GM19035 (cell line): Measurements from ENCODE around the gene OSTF1.

Experiments used
- ATAC-seq: cut with Tn5 transposase; IDR thresholded peaks from one replicate; pipeline ENCODE4 v1.9.1; 2021; ENCODE audit not compliant: unreplicated experiment

The OSTF1 gene

DNA sequence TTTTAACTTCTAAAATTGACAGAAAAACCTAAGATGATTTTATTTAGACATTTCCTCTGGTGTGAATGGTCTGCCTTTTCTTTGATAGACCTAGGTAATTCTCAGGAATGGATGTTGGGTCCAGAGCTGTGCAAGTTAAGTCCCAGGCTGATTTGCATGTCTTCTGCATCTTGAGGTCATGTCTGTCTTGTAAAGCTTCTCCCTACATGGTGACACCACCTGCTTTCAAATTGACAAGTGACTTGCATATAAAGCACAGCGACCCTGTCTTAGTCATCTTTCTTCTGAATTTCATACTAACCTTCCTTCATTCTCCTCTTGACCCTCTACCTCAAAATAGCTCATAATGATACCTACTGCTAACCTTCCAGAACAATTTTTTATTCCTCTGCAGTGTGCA, 29.2 kb downstream of the OSTF1 start:
- ATAC-seq: no peak

DNA sequence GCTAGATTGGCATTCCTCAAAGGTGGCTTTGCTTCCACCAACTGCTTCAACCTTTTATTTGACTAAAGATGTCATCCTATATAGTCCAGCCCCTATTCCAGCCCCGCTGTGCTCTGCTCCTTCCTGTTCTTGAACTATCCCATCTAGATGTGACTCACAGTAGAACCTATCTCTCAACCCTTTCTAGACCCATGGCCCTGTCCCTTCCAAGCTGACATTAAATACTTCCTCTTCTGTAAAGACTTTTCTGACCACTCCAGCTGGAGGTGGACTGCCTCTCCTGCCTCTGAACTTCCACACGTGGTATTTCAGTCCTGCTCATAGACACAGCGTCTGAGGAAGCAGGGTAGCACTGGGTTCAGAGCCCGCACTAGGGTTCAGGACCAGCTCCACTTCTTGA, 32.4 kb downstream of the OSTF1 start:
- no peak for ATAC-seq

DNA sequence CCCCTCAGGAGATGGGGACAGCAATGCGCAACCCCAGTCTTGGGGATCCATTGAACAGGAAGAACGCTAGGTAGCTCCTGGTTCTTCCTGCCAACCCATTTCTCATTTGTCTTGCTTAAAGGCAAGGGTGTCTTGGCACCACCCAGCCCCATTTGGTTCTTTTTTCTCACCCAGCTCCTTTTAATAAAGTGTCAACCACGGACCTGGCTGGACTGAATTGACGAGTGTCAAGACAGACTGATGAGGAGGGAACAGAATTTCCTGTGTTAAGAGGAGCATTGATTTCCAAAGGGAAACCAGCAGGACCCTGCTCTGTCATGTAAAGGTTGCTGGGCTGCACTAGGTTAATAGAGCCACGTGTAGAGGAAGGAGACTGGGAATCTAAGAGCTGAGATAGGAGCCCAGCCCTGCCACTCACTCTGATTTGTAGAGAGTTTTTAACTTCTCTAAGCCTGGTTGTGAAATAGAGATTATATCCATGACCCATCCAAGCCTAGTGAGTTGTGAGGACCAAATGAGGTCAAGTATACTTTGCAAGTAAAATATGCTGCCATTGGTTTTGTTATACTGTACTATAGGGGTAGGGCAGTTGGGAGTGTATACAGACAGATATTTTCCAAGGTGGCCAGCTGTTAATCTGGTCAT, 33.7 kb downstream of the OSTF1 start:
- ATAC-seq: no peak

DNA sequence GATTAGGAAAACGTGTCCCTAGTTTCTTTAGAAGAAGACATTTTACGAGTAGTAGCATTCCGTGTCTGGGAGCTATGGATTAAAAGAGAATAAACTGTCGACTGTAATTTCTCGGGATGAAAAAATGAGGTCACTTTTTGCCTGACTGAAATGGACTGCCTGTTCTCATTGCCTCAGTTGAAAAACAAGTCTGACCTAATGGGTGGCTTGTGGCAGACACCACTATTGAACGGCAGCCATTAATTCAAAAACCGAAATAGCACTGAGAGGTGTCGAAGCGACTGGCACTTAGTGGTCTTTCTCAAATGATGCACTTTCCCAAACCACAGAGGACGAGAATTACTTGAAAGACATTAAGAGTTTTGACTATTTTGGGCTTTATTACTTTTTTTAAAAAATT, 35.4 kb downstream of the OSTF1 start:
- no peak for ATAC-seq

DNA sequence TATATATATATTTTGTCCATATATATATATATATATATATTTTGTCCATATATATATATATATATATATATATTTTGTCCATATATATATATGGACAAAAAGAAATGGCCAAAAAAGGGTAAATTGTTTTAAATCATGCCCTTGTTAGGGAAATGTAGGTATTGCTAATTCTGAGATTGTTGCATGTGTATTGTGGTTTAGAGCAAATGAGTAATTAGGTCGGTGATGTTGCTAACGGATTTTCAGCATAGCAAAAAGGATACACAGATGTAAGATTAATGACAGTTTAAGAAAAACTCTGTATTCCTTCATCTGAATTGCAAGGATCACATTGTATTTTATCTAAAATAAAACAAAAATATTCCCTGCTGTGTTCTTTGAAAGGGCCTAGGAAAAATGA, 40.2 kb downstream of the OSTF1 start:
- ATAC-seq: no peak

DNA sequence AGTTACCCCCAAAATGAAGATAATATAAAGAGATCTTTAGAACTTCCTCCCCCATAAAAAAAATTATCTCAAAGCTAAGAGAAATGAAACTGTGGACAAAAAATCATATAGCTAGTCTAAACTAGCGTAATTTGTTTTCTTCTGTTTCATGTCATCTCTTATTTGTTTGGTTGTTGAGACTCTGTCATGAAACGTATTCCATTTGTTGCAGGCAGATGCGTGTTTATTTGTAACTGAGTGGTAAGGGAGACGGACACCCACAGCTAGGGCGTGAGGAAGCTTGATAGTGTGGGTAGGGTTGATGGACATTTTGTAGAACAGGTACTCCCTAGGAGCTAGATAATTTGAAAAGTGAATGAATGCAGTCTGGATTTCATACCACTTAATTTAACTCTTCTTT, 41.9 kb downstream of the OSTF1 start:
- no peak for ATAC-seq

DNA sequence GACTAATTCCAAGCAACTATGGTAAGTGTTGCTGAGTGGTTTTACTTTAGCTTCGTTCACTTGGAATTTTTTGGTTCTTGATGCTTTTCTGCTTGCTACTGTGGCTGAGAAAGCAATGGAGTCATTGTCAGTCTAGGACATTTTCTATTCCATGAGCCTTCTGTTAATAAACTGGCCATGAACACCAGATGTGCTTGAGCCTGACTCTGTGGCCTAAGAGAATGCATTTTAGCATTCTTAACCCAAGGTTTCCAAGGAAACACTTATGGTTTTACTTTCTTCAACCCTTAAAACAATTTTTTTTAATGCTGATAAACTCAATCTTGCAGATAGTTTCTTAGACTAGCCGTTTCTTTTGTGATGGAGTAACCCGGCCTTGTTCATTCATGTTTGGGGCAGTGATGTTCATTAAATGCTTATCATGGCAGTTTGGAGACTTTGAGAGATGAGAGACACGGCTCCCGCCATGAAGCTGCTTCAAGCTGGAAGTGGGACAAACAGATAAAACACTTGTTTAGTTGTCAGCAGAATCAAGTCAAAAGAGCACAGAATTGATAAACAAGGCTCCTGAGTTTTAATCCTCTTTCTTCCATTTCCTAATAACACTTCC, 42.4 kb downstream of the OSTF1 start:
- ATAC-seq: no peak

DNA sequence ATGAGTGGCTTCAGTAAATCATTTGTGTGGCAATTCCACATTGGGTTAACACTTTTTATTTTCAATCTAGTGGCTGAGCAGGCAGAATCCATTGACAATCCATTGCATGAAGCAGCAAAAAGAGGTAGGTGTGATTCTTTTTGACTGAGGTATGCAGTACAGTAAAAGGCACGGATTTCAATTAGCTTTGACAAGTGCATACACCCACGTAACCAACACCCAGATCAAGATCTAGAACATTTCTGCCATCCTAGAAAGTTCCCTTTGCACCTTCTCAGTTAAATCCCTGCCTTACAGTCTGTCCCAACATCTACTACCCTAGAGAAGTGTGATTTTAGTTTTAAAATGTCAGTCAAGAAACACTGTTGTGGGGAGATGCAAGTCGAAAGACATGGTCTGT, 43.4 kb downstream of the OSTF1 start:
- no peak for ATAC-seq

DNA sequence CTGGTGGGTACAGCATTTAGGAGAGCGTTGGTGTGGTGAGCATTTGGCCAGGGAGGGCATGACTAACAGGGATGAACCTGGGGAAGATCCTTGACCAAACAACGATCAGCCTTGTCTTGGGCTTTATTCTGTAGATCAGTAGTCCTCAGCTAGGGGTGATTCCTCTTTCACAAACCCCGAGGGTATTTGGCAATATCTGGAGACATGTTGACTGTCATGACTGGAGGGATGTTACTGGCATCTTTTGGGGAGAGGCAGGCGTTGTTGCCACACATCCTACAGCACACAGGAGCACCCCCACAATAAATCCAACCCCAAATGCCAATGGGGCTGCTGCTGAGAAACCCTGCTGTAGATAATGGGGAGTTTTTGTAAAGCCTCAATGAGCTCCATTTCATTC, 43.9 kb downstream of the OSTF1 start:
- no peak for ATAC-seq

DNA sequence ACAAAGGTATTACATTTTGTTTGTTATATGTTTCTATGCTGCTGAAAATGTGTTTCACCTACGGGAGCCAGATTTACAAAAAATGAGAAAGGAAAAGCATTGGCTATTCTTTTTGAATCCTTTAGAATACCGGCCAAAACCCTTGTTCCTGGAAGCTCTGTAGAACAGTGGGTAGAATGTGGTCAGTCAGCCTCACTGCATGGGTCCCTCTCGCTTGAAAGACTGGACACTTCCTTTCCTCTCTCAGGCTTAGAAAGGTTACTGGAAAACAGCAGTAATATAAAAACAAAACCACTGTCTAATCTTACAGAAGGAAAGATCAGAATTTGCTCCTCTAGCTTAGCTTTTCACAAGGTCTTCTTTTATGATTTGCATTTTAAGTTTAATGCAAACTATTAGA, 45.1 kb downstream of the OSTF1 start:
- no peak for ATAC-seq

DNA sequence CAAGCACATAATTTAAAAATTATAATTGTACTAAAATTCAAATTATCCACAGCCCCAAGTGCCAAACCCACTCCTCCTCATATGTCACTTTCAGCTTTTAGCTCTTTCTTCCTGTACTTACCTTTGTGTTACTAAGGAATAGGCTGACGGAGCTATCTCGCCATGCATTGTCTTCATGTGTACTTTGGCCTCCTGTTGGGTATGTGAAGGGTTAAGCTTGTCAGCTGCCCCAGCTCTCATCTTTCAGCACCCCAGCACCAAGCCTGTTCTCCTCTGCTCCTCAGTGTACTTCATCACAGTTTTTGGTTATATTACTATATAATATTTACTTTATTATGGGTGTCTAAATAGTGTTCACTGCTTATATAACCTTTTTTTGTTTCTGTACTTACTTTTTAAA, 46.2 kb downstream of the OSTF1 start:
- ATAC-seq: no peak

DNA sequence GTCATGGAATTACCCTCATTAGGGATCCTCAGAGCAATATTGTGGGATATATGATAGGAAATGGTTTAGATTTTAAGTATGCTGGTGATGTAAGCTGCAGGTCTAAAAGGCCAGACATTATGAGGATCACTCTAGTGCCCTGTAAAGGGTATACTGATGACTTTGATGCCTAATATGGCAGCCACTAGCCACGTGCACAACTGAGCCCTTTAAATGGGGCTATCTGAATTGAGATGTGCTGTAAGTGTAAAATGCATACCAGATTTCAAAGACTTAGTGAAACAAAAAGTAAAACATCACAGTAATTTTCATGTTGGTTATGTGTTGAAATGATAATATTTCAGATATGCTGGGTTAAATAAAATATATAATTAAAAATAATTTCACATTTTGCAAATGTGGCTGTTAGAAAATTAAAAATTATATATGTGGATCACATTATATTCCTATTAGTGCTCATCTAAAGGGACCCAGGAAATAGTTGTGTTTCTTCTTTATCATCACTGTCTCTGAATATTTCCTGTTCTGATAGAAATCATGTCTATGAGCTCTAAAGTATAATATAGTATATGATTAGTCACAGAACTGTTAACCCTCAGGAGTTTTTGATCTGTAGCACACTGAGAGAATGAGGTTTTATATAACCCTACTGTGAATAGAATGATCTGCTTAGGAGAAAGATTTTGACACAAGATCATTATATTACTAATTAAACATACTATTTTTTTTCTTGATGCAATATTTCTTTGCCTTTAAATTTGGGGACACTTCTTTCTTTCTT, 50.1 kb downstream of the OSTF1 start:
- ATAC-seq: no peak

DNA sequence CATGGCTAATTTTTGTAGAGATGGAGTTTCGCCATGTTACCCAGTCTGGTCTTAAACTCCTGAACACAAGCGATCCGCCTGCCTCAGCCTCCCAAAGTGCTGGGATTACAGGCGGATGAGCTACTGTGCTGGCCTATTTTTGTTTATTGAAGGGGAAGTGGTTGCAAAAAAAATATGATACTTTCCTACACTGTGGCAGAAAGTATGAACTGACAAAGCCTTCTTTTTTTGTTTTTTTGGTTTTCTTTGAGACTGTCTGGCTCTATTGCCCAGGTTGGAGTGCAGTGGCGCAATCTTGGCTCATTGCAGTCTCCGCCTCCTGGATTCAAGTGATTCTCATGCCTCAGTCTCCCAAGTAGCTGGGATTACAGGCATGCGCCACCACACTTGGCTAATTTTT, 50.9 kb downstream of the OSTF1 start:
- no peak for ATAC-seq

DNA sequence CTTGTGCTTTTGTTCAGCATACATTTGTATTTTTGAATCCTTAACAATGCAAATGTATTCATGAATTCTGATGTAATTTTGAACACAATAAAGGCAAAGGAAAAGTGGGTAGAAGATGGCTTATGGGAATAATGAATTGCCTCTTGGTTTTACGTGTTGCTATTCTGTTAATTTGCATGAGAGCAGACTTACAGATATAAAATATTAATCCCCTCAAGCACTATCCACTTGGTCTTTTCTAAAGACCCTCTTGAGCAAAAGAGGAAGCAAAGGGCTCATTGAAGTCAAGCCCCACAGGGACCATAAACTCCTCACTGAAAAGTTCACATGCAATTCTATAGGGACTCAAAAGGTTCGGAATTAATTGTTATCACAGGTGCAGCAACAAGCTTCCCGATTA, 51.9 kb downstream of the OSTF1 start:
- no peak for ATAC-seq

DNA sequence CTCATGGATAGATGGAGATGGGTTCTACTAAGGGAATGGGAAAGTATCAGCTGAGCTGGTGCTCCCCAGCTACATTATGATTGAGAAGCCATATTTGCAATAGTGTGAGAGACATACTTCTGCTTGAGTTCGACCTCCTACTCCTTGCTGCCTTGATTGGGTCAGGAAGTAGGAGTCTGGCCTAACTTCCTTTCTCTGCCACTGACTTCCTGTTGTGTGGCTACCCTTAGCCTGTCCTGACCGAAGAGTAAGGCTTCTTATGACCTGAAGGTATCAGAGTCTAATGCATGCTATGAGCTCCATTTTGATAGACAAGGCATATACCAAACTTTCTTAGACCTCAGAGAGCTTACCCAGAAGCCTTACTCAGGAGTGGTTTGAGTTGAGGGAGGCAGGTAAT, 53.9 kb downstream of the OSTF1 start:
- no peak for ATAC-seq

DNA sequence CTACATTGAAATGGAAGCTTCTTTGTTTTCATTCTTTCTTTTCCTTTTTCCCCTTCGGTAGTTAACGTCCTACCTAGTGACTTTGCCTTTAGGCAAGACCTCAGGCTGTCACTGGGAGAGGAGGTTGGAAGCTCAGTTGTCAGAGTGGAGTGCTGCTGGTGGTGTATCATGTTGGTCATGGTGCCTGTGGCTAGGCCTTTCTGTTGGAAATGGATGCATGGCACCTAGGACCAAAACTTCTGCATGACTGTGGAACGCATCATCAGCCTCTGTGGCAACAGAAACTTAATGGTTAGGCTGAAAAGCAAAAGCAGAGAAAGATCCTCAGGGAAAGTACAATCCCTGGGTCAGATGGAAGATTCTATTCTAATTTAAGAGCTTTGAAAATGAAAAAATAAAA, 57.9 kb downstream of the OSTF1 start:
- no peak for ATAC-seq

DNA sequence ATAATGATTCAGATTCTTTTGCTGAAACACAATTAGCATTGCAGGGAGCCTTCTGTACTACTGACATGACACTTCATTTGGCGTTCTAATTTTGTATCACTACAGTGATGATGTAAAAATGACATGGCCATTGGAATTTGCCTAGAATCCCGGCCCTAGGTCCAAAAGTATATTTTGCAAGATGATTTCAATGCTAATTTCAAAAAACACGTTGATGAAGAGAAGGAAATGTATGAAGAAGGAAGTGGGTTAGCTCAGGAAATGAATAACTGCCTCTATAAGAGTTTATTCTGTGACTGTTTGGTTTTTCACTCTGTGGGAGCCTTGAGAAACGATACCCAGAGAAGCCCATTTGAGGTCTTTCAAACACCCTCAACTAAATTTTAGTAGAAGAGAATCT, 59.3 kb downstream of the OSTF1 start:
- no peak for ATAC-seq

DNA sequence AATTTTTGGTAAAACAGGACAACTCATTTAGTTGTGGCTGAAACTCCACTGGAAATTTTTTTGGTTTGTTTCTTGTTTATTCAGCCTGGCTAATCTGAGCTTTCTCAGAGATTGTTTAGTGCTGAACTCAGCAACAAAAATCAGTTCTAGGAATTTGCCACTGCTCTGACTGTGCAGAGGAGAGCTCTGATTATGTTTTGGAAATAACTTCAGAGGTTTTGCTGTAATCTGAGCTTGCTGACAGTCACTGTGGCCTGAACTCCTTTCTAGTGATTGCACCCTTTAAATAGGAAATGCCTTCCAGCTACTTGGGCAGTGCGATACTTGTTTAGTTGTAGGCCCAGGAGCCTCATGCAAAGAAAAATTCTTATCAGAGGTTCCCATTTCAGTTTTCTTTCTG, 60.2 kb downstream of the OSTF1 start:
- ATAC-seq: no peak

DNA sequence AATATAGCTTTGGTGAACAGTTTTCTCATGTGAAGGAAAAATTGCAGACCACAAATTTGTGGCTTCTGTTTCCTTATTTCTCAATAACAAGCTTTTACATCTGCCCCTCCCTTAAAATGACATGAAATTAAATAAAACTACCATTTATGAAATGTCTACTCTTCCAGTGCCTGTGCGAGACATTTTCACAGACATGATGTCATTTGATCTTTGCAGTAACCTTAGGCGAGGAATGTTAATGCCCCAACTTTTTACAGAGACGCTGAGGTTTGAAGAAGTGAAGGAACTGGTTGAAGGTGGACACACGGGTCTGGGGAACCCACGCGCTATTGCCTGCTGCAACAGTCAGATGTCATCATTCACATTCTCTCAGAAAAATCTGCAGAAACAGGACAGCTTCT, 61.5 kb downstream of the OSTF1 start:
- no peak for ATAC-seq

DNA sequence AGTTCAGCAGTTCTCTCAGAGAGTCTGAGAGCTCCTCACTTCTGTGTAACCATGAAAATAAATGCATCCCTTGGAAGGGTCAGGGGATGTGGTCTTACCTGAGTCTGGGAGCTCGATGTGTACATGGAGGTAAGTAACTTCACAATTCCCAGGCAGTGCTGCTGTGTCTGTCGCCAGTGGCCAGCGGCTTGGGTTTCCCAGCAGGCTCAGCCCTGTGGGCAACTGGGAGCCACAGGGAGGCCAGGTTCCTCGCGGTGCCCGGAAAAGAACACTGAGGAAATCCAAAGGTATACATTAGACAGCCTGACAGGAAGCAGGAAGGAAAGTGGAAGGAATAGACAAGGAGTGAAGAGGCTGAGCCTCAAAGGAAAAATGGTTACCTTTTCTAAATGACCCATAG, 62.2 kb downstream of the OSTF1 start:
- no peak for ATAC-seq

DNA sequence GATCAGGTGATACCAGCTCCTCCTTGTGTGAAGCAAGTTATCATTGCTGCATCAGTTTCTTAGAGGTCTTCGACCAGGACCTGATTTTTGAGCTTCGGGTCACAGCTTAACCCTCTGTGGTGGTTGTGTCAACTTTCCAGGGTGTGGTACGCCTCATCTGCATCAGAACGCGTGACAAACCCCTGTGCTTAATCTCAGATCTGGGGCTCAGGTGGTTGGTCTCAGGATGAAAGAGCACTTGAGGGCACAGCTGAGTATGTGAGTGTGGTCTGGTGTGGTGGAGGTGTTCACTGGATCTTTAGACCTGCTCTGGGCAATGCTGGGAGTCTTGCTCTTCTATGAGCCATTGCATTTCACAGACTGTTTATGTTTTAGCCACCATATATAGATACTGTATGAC, 64.1 kb downstream of the OSTF1 start:
- ATAC-seq: no peak

DNA sequence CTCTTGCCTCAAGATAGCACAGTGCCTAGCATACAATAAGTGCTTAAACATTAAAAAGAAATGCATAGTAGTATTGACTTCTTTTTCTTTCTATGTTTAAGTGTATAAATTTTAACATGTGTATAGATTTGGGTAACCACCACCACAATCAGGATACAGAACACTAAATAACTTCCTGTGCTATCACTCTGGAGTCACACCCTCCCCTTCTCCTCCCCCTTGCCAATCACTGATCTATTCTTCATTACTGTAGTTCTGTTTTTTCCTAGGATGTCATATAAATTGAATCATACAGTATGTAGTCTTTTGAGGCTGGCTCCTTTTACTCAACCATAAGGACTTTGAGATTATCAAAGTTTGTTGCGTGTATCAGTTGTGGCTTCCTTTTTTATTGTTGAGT, 68.5 kb downstream of the OSTF1 start:
- ATAC-seq: no peak
